Measurements from ENCODE around the gene TRABD.

The TRABD gene

GRCh38 chr22:50210378-50211139 lies 24.8 kb downstream of the TRABD start:
- TF ChIP-seq CTCF (IDR thresholded peaks at IDR 0.05; ENCODE audit: low read depth, low read length), result no peak
- H3K4me3 ChIP-seq (ENCODE audit: low read depth, low read length), result no peak overlapping the region

- H3K4me3 ChIP-seq (ENCODE audit: low read depth, low read length), result no peak overlapping the region
- no peak for TF ChIP-seq CTCF (IDR thresholded peaks at IDR 0.05; ENCODE audit: low read depth, low read length)
These were observed 25.4 kb downstream of the TRABD start for GRCh38 chr22:50211147-50211546.

GRCh38 chr22:50213263-50213662 lies 27.6 kb downstream of the TRABD start:
- TF ChIP-seq CTCF (IDR thresholded peaks at IDR 0.05; ENCODE audit: low read depth, low read length), result no peak
- no peak overlapping the region for H3K4me3 ChIP-seq (ENCODE audit: low read depth, low read length)

- TF ChIP-seq CTCF (IDR thresholded peaks at IDR 0.05; ENCODE audit: low read depth, low read length), result no peak
- H3K4me3 ChIP-seq (ENCODE audit: low read depth, low read length), result no peak overlapping the region
These were observed 29.8 kb downstream of the TRABD start for GRCh38 chr22:50215297-50216054.

- H3K4me3 ChIP-seq (ENCODE audit: low read depth, low read length), result no peak overlapping the region
- TF ChIP-seq CTCF (IDR thresholded peaks at IDR 0.05; ENCODE audit: low read depth, low read length), result no peak
These were observed 30.5 kb downstream of the TRABD start for GRCh38 chr22:50216055-50216683.

GRCh38 chr22:50216684-50217520 lies 31.2 kb downstream of the TRABD start:
- H3K4me3 ChIP-seq (ENCODE audit: low read depth, low read length), result no peak overlapping the region
- no peak for TF ChIP-seq CTCF (IDR thresholded peaks at IDR 0.05; ENCODE audit: low read depth, low read length)

Data from WI38 (cell line).